Measurements from ENCODE around the gene ATP6V1F.

Gene ATP6V1F

GRCh38 chr7:128869944-128870285 lies 7.3 kb downstream of the ATP6V1F start:
- DNase-seq, result no peak

GRCh38 chr7:128871050-128871449 lies 8.4 kb downstream of the ATP6V1F start:
- DNase-seq, result no peak

DNA sequence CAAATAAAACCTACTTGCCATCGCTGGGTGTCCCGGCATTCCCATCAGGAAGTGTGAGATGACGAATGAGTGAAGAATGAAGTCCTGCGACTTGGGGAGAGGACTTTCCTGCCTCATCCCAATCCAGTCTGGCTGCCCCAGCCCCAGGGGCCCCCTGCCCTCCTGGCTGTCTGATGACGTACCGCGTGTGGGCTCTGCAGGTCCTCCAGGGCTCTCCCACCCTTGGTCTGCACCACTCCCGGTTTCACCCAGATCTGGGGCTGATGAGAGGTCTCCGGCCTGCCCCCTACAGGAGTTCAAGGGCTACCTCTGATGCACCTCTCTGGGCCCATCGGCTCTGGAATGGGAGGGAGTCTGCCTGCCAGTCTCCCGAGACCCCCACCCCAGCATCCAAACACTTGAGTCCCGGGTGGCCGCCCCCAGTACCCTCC lies 9.8 kb downstream of the ATP6V1F start:
- no peak for DNase-seq

- no peak for DNase-seq
These were observed 10.6 kb downstream of the ATP6V1F start for GRCh38 chr7:128873234-128873633.

DNA sequence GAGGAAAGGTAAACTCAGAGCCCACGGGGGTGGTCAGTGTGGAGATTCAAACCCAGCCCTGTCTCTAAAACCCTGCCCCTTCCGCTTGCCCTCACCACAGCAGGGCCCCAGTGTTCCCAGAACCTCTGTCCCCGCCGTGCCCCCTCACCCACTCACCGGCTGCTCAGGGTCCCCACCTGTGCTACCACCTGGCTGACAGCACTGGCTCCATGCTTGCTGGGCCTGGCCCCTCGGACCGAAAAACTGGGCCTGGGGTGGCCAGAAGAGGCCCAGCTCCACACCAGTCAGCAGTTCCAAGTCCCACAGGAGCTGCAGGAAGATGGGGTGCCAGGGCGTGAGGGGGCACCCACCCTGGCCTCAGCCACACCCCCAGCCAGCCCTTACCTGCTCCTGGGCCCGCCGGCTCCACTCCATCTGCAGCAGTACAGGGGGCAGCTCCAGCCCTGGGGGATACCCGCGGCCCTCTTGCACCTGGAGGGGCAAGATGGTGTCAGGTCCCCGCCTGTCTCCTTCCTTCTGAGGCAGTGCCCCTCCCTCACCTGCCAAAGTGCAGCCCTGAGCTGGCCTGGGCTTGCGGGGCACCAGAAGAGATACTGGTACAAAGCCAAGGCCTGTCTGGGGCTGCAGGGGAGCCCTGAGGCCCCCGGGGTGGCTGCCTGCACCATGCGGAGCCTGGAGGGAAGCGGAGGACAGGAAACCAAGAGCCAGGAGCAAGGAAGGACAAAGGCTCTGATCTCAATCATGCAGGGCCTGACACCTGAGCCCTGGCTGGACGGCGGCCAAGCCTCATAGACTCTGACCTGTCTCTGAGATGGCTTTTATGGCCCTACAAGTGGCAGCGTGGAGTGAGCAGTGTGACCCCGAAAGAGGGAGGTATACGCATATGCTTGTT lies 11.7 kb downstream of the ATP6V1F start:
- no peak for DNase-seq

DNA sequence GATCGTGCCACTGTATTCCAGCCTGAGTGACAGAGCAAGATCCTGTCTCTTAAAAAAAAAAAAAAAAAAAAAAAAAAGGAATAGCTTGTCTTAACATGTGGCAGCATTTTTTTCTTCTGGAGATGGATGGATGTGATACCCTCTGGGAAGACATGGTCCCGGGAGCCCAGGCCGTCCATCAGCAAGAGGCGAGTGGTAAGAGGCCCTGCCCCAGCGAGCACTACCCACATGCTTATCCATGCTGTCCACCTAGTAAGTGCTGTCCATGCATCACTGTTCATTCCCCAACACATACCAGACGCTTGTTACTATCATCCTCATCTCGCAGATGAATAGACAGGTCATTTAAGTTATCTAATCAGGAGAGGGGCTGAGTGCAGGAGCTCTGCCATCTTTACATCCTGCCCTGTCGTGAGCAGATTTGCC lies 12.9 kb downstream of the ATP6V1F start:
- no peak for DNase-seq

GRCh38 chr7:128876127-128876526 lies 13.5 kb downstream of the ATP6V1F start:
- no peak for DNase-seq

DNA sequence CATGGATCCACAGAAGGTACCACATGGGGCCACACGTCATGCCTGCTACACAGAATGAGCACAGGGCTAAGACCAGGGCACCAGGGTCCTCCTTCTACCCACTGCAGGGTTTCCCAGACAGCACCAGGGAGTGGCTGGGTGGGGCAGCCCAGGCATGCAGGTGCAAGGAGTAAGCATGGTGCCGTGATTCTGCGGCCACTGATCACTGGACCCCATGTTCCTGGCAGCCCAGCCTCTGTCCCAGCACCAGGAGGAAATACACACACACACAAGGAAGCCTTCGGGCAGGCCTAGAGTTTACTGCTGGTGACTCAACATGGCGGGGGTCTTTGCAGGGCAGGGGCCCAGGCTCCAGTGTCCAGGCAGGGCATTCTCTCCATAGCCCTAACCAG lies 13.9 kb downstream of the ATP6V1F start:
- DNase-seq, result no peak

- no peak for DNase-seq
These were observed 14.5 kb downstream of the ATP6V1F start for GRCh38 chr7:128876978-128877755.

DNA sequence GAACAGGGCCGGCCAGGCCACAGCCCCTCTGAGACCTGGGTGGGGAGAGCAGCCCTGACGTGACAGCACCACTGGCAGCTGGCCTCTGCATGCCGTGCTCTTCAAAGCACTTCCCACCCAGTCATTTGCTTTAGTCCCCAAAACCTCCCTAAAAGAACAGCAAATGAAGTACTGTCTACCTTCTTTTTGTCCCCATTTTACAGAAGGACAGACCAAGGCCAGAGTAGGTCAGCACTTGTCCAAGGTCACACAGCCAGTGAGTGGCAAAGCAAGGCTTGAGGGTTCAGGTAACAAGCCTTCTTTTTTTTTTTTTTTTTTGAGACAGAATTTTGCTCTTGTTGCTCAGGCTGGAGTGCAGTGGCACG lies 15.1 kb downstream of the ATP6V1F start:
- no peak for DNase-seq

DNA sequence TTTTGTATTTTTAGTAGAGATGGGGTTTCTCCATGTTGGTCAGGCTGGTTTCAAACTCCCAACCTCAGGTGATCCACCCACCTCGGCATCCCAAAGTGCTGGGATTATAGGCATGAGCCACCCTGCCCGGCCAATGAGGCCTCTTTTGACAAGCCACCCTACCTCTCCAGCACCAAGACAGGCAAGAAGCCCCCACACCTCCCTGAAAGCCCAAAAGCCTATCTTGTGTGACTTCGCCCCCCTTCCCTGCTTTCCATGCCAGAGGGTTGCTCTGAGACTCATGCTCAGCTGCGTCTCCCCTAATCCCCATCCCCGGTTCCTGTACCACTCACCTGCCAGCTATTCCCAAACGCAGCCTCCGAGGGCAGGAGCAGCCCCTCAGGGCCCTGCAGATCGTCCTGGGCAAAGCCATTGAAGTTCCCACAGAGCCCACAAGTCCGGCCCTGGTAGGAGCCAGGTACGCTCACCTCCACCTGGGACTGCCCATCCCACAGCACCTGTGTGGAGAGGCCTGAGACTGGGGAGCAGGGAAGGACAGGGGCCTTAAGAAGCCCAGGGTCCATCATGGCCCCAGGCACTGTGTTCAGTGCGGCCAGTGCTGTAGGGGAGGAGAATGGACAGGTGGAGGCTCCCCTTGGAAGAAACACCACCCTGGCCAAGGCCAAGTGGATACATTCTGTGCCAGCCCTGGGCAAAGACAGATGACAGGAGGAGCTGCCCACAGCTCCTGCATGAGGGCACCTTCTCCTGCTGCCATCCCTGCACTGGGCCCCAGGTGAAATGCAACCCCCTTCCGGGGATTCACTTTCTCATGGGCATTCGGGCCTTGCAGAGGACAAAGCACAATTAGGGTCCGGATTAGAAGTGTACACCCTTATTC lies 15.8 kb downstream of the ATP6V1F start:
- DNase-seq, result no peak

DNA sequence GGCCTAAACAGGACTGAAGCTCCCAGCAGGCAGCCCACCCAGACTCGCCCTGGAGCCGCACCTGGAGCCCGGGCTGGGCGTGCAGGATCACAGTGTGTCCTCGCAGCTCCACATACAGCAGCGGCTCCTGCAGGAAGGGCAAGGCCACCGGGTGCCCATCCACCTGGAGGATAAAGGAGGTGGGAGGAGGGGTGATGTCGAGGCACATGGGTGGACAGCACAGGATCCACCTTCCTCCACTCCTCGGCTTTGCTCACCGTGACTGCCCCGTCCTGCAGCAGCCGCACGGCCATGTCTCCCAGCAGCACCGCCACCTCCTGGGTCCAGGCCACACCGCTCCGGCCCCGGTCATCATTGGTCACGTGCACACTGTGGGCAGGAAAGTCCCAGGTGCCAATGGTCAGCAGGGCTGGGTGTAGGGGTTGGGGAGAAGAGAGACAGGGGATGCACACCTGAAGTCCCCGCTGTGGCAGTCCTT lies 16.8 kb downstream of the ATP6V1F start:
- no peak for DNase-seq

- DNase-seq, result peak; percentile 73 to 81
These were observed 17.5 kb downstream of the ATP6V1F start for GRCh38 chr7:128879939-128880746.

DNA sequence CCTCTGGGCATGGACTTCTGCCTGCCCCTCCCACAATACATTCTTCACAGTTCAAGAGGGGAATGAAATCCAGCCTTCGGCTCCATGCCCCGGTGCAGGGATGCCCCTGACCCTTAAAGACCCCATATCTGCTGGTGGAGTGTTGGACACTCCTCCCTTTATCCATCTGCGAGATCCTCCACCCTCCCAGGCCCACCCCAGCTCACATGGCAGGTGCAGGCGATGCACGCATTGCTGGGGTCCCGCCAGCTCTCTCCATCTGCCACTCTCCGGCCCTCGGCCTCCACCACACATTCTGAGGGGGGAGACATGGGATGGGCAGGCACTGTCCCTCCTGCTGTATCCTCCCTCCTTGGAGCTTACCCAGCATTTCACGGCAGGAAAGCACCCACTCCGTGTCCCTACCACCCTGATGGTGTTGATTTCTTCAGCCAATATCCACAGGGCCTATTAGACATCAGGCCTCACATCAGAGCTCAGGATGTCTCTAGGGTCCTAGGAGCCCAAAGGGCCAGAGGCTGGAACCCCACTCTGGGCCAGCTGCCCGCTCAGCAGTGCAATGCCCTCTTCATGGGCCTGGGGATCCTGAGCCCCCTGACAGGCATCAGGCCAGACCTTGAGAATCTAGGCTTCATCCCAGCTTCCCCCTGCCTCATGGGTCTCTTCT lies 18.3 kb downstream of the ATP6V1F start:
- peak in 1 of 2 experiments; percentile 61 for DNase-seq

- no peak for DNase-seq
These were observed 18.9 kb downstream of the ATP6V1F start for GRCh38 chr7:128881458-128882125.

DNA sequence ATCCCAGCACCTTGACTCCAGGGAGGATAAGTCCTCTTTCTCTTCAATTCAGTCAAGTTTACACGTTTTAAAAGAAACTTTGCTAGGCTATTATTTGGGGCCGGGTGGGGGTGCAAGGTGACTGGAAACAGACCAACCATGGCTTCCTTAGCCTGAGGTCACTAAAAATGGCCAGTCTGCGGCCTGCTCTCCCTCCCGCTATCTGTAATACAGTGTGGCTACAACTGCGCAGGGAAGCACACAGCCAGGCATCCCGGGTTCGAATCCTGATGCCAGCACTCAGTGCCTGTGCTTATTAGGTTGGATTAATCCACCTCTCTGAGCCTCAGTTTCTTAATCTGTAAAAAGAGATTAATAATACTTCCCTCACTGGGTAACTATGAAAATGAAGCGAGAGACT lies 19.5 kb downstream of the ATP6V1F start:
- DNase-seq, result no peak

DNA sequence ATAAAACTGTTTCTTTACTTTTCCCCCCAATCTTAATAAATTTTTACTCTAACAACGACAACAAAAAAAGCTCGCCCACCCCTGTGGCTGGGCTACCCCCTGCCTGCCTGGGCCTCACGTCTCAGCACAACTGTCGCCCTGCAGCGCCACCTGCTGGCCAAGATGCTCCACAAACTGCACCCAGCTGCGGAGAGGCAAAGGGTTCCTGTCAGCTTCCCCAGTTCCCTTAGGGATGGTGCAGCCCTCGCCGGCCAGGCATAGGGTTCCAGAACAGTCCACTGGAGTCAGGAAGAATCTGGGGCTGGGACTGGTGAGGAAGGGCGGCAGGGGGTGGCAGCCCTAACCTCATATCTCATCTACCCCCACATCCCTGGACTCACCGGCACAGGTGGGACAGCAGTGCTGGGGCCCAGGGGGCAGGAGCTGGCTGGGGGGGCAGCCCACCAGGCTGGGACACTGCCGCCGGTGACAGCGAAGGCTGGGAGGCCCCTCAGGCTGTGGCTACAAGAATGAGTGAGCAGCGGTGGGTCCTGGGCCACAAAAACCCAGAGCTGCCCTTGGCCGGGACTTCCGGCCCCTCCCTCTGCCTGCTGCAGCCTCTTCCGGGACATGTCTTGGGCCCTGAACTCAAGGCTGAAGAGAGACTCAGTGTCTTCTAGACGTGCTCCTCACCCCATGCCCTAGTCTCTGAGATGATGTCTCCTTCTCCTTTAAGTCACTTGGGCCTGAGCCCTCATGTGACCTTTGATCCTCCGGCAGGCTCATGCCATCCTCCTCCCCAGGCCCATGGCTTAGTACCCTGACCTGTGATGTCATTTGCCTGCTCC lies 21.2 kb downstream of the ATP6V1F start:
- DNase-seq, result peak in 1 of 2 experiments; percentile 67

- no peak for DNase-seq
These were observed 22.1 kb downstream of the ATP6V1F start for GRCh38 chr7:128884561-128885369.
